Chondrocyte (in vitro differentiated cells): Measurements from ENCODE around the gene IMP3. TPM values are rescaled to one million over a fixed set of nuclear protein-coding genes. Genes with fewer than 3 reads are reported as not detected.

Source experiments
- DNase-seq: peaks from one replicate; pipeline ENCODE4 v3.0.0; 2021; ENCODE audit warnings: mixed read lengths, low spot score
- H3K27ac Mint-ChIP-seq: one replicate; pipeline ENCODE4 v1.8.0; 2021; ENCODE audit warnings: mild to moderate bottlenecking, moderate library complexity, mixed read lengths; ENCODE audit not compliant: unreplicated experiment
- H3K27me3 Mint-ChIP-seq: 2 replicates; pipeline ENCODE4 v1.8.0; 2021; ENCODE audit warnings: low read depth, mixed read lengths
- H3K36me3 Mint-ChIP-seq: 2 replicates; pipeline ENCODE4 v1.8.0; 2021; ENCODE audit warnings: low read depth, mixed read lengths
- H3K4me1 Mint-ChIP-seq: 2 replicates; pipeline ENCODE4 v1.8.0; 2021; ENCODE audit warnings: low read depth, mild to moderate bottlenecking, mixed read lengths
- H3K4me3 Mint-ChIP-seq: one replicate; pipeline ENCODE4 v1.8.0; 2021; ENCODE audit warnings: mild to moderate bottlenecking, moderate library complexity, mixed read lengths; ENCODE audit not compliant: unreplicated experiment
- H3K9me3 Mint-ChIP-seq: 2 replicates; pipeline ENCODE4 v1.8.0; 2021; ENCODE audit warnings: low read depth, mixed read lengths
- CTCF ChIP-seq: fragments of 200-600 bp; sonication (generic); IDR thresholded peaks from 2 replicates; pipeline ENCODE4 v1.5.0; 2021; ENCODE audit warnings: antibody characterized with exemption, mild to moderate bottlenecking, moderate library complexity
- total RNA-seq: library from RNA; stranded (reverse); gene quantifications from 3 replicates; pipeline ENCODE4 v1.2.1, GENCODE V29; 2021

The IMP3 gene
- total RNA-seq, 1 donor from 2014 or later: 29.0 TPM

GRCh38 chr15:75650908-75651809 is 11.1 kb upstream of the IMP3 start:
- H3K9me3 Mint-ChIP-seq: no peaks in the 10 kb centered on the region
- H3K4me3 Mint-ChIP-seq: peak overlapping the region; percentile 95
- TF ChIP-seq CTCF: no peak
- peaks cover 76% of the 10 kb centered on the region for H3K4me1 Mint-ChIP-seq
- peak overlapping the region; percentile 63 for H3K27ac Mint-ChIP-seq
- H3K27me3 Mint-ChIP-seq: no peaks in the 10 kb centered on the region
- peaks cover 13% of the 10 kb centered on the region for H3K36me3 Mint-ChIP-seq
- DNase-seq: no peak

GRCh38 chr15:75649848-75650247 is 9.8 kb upstream of the IMP3 start:
- no peak for DNase-seq
- Mint-ChIP-seq H3K4me1 (peaks cover 69% of the 10 kb centered on the region), H3K4me3 (peak overlapping the region; percentile 95), H3K9me3 (no peaks in the 10 kb centered on the region), H3K27me3 (no peaks in the 10 kb centered on the region), H3K27ac (no peak overlapping the region), H3K36me3 (peaks cover 13% of the 10 kb centered on the region)
- no peak for TF ChIP-seq CTCF

- H3K27ac Mint-ChIP-seq: peak overlapping the region; percentile 93
- peaks cover 13% of the 10 kb centered on the region for H3K36me3 Mint-ChIP-seq
- TF ChIP-seq CTCF: no peak
- peaks cover 66% of the 10 kb centered on the region for H3K4me1 Mint-ChIP-seq
- H3K4me3 Mint-ChIP-seq: peak overlapping the region; percentile 95
- DNase-seq: no peak
- no peaks in the 10 kb centered on the region for H3K27me3 Mint-ChIP-seq
- H3K9me3 Mint-ChIP-seq: no peaks in the 10 kb centered on the region
Observed at GRCh38 chr15:75649045-75649761, 9.2 kb upstream of the IMP3 start.

- no peak for DNase-seq
- Mint-ChIP-seq H3K36me3 (peaks cover 13% of the 10 kb centered on the region), H3K4me3 (peak overlapping the region; percentile 95), H3K27ac (peak overlapping the region; percentile 93), H3K27me3 (no peaks in the 10 kb centered on the region), H3K9me3 (no peaks in the 10 kb centered on the region), H3K4me1 (peaks cover 62% of the 10 kb centered on the region)
- peak; percentile 7 for TF ChIP-seq CTCF
Observed at GRCh38 chr15:75648156-75649000, 8.4 kb upstream of the IMP3 start.
